Natural killer cell (primary cell): ENCODE measurements around the gene CCDC85C. TPM values are rescaled to one million over a fixed set of nuclear protein-coding genes. Genes with fewer than 3 reads are reported as not detected.

Source experiments
- ATAC-seq, 3 donors: fragments of 150-1000 bp in 2 of 3; fragments of 200-7000 bp in 1 of 3; cut with Tn5 transposase; 1 replicate in 1 of 3; 2 replicates in 2 of 3; pipeline ENCODE4 v1.10.0; 2021; ENCODE audit warnings: mild to moderate bottlenecking in 2 of 3, moderate library complexity in 2 of 3
- DNase-seq, 2 donors: peaks; one replicate each; pipeline versions ENCODE4 v3.0.0 to v3.0.0-alpha.2; 2013 to 2021; ENCODE audit warnings: mixed read lengths in 1 of 2
- H3K27ac ChIP-seq: one replicate; pipeline ENCODE4 v1.5.1; 2013; ENCODE audit warnings: mild to moderate bottlenecking, low read length
- H3K27me3 ChIP-seq: one replicate; pipeline ENCODE4 v1.6.1; 2013; ENCODE audit warnings: low read length; ENCODE audit not compliant: control insufficient read depth, insufficient read depth
- H3K36me3 ChIP-seq: one replicate; pipeline ENCODE4 v1.6.1; 2013; ENCODE audit warnings: low read length; ENCODE audit not compliant: control insufficient read depth, insufficient read depth
- H3K4me1 ChIP-seq: one replicate; pipeline ENCODE4 v1.6.1; 2013; ENCODE audit warnings: low read length; ENCODE audit not compliant: control insufficient read depth, insufficient read depth
- H3K4me3 ChIP-seq: one replicate; pipeline ENCODE4 v1.5.1; 2013; ENCODE audit warnings: low read length
- H3K9me3 ChIP-seq: one replicate; pipeline ENCODE4 v1.6.1; 2013; ENCODE audit warnings: low read length; ENCODE audit not compliant: control insufficient read depth, insufficient read depth
- H3K27ac Mint-ChIP-seq, 2 donors: one replicate each; pipeline ENCODE4 v1.8.0; 2022; ENCODE audit warnings: mild to moderate bottlenecking in 2 of 2, mixed read lengths in 2 of 2, moderate library complexity in 1 of 2
- H3K27me3 Mint-ChIP-seq, 2 donors: one replicate each; pipeline ENCODE4 v1.8.0; 2022; ENCODE audit warnings: low read depth in 2 of 2, mixed read lengths in 2 of 2
- H3K36me3 Mint-ChIP-seq: one replicate; pipeline ENCODE4 v1.8.0; 2022; ENCODE audit warnings: mixed read lengths
- H3K4me1 Mint-ChIP-seq, 2 donors: one replicate each; pipeline ENCODE4 v1.8.0; 2022; ENCODE audit warnings: mixed read lengths in 2 of 2
- H3K4me3 Mint-ChIP-seq: one replicate; pipeline ENCODE4 v1.8.0; 2022; ENCODE audit warnings: mild to moderate bottlenecking, moderate library complexity, mixed read lengths
- H3K9me3 Mint-ChIP-seq, 2 donors: one replicate each; pipeline ENCODE4 v1.8.0; 2022; ENCODE audit warnings: mixed read lengths in 2 of 2
- CTCF ChIP-seq: fragments of 200-600 bp; IDR thresholded peaks from one replicate; pipeline ENCODE4 v1.8.0; 2022; ENCODE audit warnings: antibody characterized with exemption
- WGBS: methylation state at CpG from one replicate; pipeline ENCODE4 v1.1.7; 2013; ENCODE audit warnings: missing lambda C conversion rate; ENCODE audit not compliant: insufficient coverage; 5-methylcytosine and 5-hydroxymethylcytosine counted together
- intact Hi-C: fragments of 100-400 bp; cut with micrococcal nuclease; formaldehyde crosslinking; loops from one replicate; pipeline ENCODE4 v1.14.2; 2022
- total RNA-seq, 4 donors: library from RNA; stranded (reverse); fragments of 120-200 nt in 1 of 4; gene quantifications; one replicate each; pipeline versions ENCODE4 v1.2.3 to v1.2.4, GENCODE V29; 2013 to 2022

CCDC85C gene
- total RNA-seq, 3 donors from 2014 or later (not counting 1 experiment from before 2014, with no cell fraction given), result 0.73 to 4.3 (median 2.8) TPM

- Mint-ChIP-seq H3K4me1 (no peaks in the 10 kb centered on the region), H3K4me3 (no peak overlapping the region), H3K27me3 (no peaks in the 10 kb centered on the region), H3K36me3 (no peaks in the 10 kb centered on the region), H3K27ac (no peak overlapping the region), H3K9me3 (no peaks in the 10 kb centered on the region)
- Histone ChIP-seq H3K27me3 (no peaks in the 10 kb centered on the region), H3K4me3 (no peak overlapping the region), H3K36me3 (no peaks in the 10 kb centered on the region), H3K27ac (no peak overlapping the region), H3K9me3 (no peaks in the 10 kb centered on the region), H3K4me1 (no peaks in the 10 kb centered on the region)
- intact Hi-C loops, result no loop called here
- no peak for DNase-seq
- WGBS, result 56% methylated on average over 4 of the region's 5 CpGs
- ATAC-seq, result no peak
- TF ChIP-seq CTCF, result no peak
Observed at GRCh38 chr14:99636487-99636886, 32.5 kb upstream of the CCDC85C start.

GRCh38 chr14:99635116-99635515 is 31.1 kb upstream of the CCDC85C start:
- Mint-ChIP-seq H3K36me3 (no peaks in the 10 kb centered on the region), H3K27me3 (no peaks in the 10 kb centered on the region), H3K4me1 (no peaks in the 10 kb centered on the region), H3K4me3 (no peak overlapping the region), H3K9me3 (no peaks in the 10 kb centered on the region), H3K27ac (no peak overlapping the region)
- Histone ChIP-seq H3K9me3 (no peaks in the 10 kb centered on the region), H3K27ac (no peak overlapping the region), H3K4me3 (no peak overlapping the region), H3K27me3 (no peaks in the 10 kb centered on the region), H3K4me1 (no peaks in the 10 kb centered on the region), H3K36me3 (no peaks in the 10 kb centered on the region)
- ATAC-seq (no peak), DNase-seq (no peak)
- no peak for TF ChIP-seq CTCF
- intact Hi-C loops, result no loop called here
- 84% methylated on average over 8 of the region's 8 CpGs for WGBS

- no peak for ATAC-seq
- Histone ChIP-seq H3K27me3 (no peaks in the 10 kb centered on the region), H3K4me3 (no peak overlapping the region), H3K4me1 (no peaks in the 10 kb centered on the region), H3K9me3 (no peaks in the 10 kb centered on the region), H3K36me3 (no peaks in the 10 kb centered on the region), H3K27ac (no peak overlapping the region)
- H3K27ac Mint-ChIP-seq, result no peak overlapping the region
- H3K4me3 Mint-ChIP-seq, result no peak overlapping the region
- intact Hi-C loops, result no loop called here
- H3K27me3 Mint-ChIP-seq, result no peaks in the 10 kb centered on the region
- 85% methylated on average over 9 of the region's 10 CpGs for WGBS
- TF ChIP-seq CTCF, result no peak
- DNase-seq, result no peak
- H3K9me3 Mint-ChIP-seq, result no peaks in the 10 kb centered on the region
- H3K4me1 Mint-ChIP-seq, result no peaks in the 10 kb centered on the region
- no peaks in the 10 kb centered on the region for H3K36me3 Mint-ChIP-seq
Observed at GRCh38 chr14:99634443-99634842, 30.4 kb upstream of the CCDC85C start.

DNA sequence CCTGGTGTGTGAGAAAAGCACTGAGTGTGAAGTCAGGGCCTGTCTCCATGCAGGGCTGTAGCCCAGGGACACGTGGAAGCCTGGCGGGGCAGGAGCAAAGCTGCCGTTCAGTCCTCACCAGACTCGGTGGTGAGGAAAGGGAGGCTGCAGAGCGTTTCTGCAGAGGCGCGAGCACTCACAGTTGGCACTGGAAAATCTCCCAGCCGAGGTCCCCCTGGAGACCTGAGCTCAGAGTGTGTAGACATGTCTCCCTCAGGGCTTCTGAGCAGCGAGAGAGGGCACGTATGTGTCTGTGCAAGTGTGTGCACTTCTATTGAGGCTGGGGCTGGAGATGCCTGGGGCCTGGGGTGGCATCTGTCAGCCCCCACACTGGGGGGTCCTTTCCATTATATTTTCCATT is 29.9 kb upstream of the CCDC85C start:
- Histone ChIP-seq H3K9me3 (no peaks in the 10 kb centered on the region), H3K27me3 (no peaks in the 10 kb centered on the region), H3K27ac (no peak overlapping the region), H3K4me1 (peaks cover 1% of the 10 kb centered on the region), H3K36me3 (no peaks in the 10 kb centered on the region), H3K4me3 (no peak overlapping the region)
- 62% methylated on average over 10 of the region's 10 CpGs for WGBS
- Mint-ChIP-seq H3K4me1 (peaks cover 0 to 2% of the 10 kb centered on the region in 2 donors), H3K27me3 (no peaks in the 10 kb centered on the region), H3K36me3 (no peaks in the 10 kb centered on the region), H3K4me3 (no peak overlapping the region), H3K27ac (no peak overlapping the region), H3K9me3 (no peaks in the 10 kb centered on the region)
- ATAC-seq (no peak), DNase-seq (no peak)
- intact Hi-C loops, result no loop called here
- TF ChIP-seq CTCF, result no peak
